Neural progenitor cell (in vitro differentiated cells): ENCODE data around the gene CROCC2. TPM values are rescaled to one million over a fixed set of nuclear protein-coding genes. Genes with fewer than 3 reads are reported as not detected.
A peak's percentile ranks its signal among the peaks of the same experiment; 100 is the strongest.

ENCODE experiments used
- DNase-seq: peaks from one replicate; pipeline ENCODE4 v3.0.0-alpha.2; 2016; ENCODE audit warnings: low spot score
- H2AFZ ChIP-seq: fragments of 200-600 bp; sonication (generic); replicated peaks from 2 replicates; pipeline ENCODE4 v1.6.1; 2016; ENCODE audit warnings: antibody characterized with exemption
- H3F3A ChIP-seq: fragments of 200-600 bp; sonication (generic); 2 replicates; pipeline ENCODE4 v1.6.1; 2016; ENCODE audit warnings: antibody characterized with exemption, low read depth
- H3K27ac ChIP-seq: fragments of 200-600 bp; sonication (generic); 2 replicates; pipeline ENCODE4 v1.5.1; 2016; ENCODE audit warnings: mild to moderate bottlenecking
- H3K27me3 ChIP-seq: fragments of 200-600 bp; sonication (generic); 2 replicates; pipeline ENCODE4 v1.6.1; 2016; ENCODE audit warnings: mild to moderate bottlenecking, moderate library complexity
- H3K36me3 ChIP-seq: fragments of 200-600 bp; sonication (generic); 2 replicates; pipeline ENCODE4 v1.5.1; 2016
- H3K4me1 ChIP-seq: fragments of 200-600 bp; sonication (generic); 2 replicates; pipeline ENCODE4 v1.6.1; 2016; ENCODE audit warnings: mixed run types
- H3K4me2 ChIP-seq: fragments of 200-600 bp; sonication (generic); 2 replicates; pipeline ENCODE4 v1.6.1; 2016
- H3K4me3 ChIP-seq: fragments of 200-600 bp; sonication (generic); 2 replicates; pipeline ENCODE4 v1.5.1; 2016
- H3K79me2 ChIP-seq: fragments of 200-600 bp; sonication (generic); 2 replicates; pipeline ENCODE4 v1.6.1; 2016; ENCODE audit warnings: low read depth
- H3K9ac ChIP-seq: fragments of 200-600 bp; sonication (generic); 2 replicates; pipeline ENCODE4 v1.6.1; 2016
- H3K9me3 ChIP-seq: fragments of 200-600 bp; sonication (generic); 2 replicates; pipeline ENCODE4 v1.5.1; 2016; ENCODE audit warnings: low read depth
- H4K20me1 ChIP-seq: fragments of 200-600 bp; sonication (generic); 2 replicates; pipeline ENCODE4 v1.6.1; 2016; ENCODE audit warnings: low read depth
- H3K27ac Mint-ChIP-seq: 3 replicates; pipeline ENCODE4 v1.8.0; 2021; ENCODE audit warnings: mixed read lengths
- H3K27me3 Mint-ChIP-seq: 2 replicates; pipeline ENCODE4 v1.8.0; 2022; ENCODE audit warnings: low read depth, mild to moderate bottlenecking, inconsistent platforms, moderate library complexity, mixed read lengths; ENCODE audit not compliant: insufficient read depth
- H3K36me3 Mint-ChIP-seq: 3 replicates; pipeline ENCODE4 v1.8.0; 2021; ENCODE audit warnings: mixed read lengths
- H3K4me1 Mint-ChIP-seq: 3 replicates; pipeline ENCODE4 v1.8.0; 2021; ENCODE audit warnings: mixed read lengths
- H3K4me3 Mint-ChIP-seq: 3 replicates; pipeline ENCODE4 v1.8.0; 2021; ENCODE audit warnings: mild to moderate bottlenecking, moderate library complexity, mixed read lengths
- H3K9me3 Mint-ChIP-seq: 3 replicates; pipeline ENCODE4 v1.8.0; 2020; ENCODE audit warnings: mixed read lengths
- EZH2 ChIP-seq: fragments of 200-600 bp; sonication (generic); IDR thresholded peaks from 2 replicates; pipeline ENCODE4 v1.6.1; 2017; ENCODE audit warnings: antibody characterized with exemption, mild to moderate bottlenecking, moderate library complexity
- EZH2phosphoT487 ChIP-seq: fragments of 200-600 bp; sonication (generic); IDR thresholded peaks from 2 replicates; pipeline ENCODE4 v1.6.1; 2017; ENCODE audit warnings: antibody characterized with exemption
- total RNA-seq: library from RNA; depleted of rRNA; stranded (reverse); fragments of >200 nt; gene quantifications from 2 replicates; pipeline ENCODE4 v1.2.3, GENCODE V29; 2015; ENCODE audit warnings: low replicate concordance
- TF ChIP-seq, protein P1 (sequence below): fragments of 200-600 bp; sonication (generic); IDR thresholded peaks from 2 replicates; pipeline ENCODE4 v1.5.1; 2017; ENCODE audit warnings: antibody characterized with exemption, mild to moderate bottlenecking

The CROCC2 gene
- total RNA-seq, 1 donor from 2014 or later = not detected

DNA sequence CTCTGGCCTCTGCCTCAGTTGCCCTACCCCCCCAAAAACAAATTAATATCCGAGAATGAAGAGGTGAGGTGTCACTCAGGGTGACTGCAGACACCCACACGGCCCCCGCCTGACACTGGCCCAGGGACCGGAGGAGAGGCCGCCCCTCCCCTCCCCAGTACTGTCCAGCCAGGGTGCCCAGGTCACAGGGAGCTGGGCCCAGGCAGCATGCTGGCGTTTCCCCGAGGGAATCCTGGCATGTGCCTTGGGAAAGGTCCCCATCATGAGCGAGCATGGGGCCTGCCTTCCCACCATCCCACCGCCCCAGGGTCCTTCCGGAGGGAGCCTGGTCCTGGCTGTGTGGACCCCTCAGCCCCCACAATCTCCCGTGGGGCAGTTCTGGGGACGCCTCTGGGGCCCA, 13.2 kb upstream of the CROCC2 start:
- no peak overlapping the region for H2AFZ ChIP-seq
- no peaks in the 10 kb centered on the region for H3K27me3 ChIP-seq
- Mint-ChIP-seq H3K4me3 (no peak overlapping the region), H3K27me3 (no peaks in the 10 kb centered on the region), H3K27ac (no peak overlapping the region), H3K36me3 (no peaks in the 10 kb centered on the region), H3K9me3 (no peaks in the 10 kb centered on the region), H3K4me1 (peaks cover 4% of the 10 kb centered on the region)
- no peaks in the 10 kb centered on the region for H3K9me3 ChIP-seq
- no peak overlapping the region for H3K4me3 ChIP-seq
- H3K36me3 ChIP-seq = no peaks in the 10 kb centered on the region
- no peak for DNase-seq
- no peaks in the 10 kb centered on the region for H3K79me2 ChIP-seq
- no peaks in the 10 kb centered on the region for H3F3A ChIP-seq
- no peaks in the 10 kb centered on the region for H4K20me1 ChIP-seq
- no peak overlapping the region for H3K9ac ChIP-seq
- H3K4me2 ChIP-seq = no peak overlapping the region
- H3K27ac ChIP-seq = no peak overlapping the region
- no peaks in the 10 kb centered on the region for H3K4me1 ChIP-seq
- TF ChIP-seq EZH2phosphoT487 (no peak), EZH2 (no peak)
- TF ChIP-seq, protein P1, sequence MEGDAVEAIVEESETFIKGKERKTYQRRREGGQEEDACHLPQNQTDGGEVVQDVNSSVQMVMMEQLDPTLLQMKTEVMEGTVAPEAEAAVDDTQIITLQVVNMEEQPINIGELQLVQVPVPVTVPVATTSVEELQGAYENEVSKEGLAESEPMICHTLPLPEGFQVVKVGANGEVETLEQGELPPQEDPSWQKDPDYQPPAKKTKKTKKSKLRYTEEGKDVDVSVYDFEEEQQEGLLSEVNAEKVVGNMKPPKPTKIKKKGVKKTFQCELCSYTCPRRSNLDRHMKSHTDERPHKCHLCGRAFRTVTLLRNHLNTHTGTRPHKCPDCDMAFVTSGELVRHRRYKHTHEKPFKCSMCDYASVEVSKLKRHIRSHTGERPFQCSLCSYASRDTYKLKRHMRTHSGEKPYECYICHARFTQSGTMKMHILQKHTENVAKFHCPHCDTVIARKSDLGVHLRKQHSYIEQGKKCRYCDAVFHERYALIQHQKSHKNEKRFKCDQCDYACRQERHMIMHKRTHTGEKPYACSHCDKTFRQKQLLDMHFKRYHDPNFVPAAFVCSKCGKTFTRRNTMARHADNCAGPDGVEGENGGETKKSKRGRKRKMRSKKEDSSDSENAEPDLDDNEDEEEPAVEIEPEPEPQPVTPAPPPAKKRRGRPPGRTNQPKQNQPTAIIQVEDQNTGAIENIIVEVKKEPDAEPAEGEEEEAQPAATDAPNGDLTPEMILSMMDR = no peak

DNA sequence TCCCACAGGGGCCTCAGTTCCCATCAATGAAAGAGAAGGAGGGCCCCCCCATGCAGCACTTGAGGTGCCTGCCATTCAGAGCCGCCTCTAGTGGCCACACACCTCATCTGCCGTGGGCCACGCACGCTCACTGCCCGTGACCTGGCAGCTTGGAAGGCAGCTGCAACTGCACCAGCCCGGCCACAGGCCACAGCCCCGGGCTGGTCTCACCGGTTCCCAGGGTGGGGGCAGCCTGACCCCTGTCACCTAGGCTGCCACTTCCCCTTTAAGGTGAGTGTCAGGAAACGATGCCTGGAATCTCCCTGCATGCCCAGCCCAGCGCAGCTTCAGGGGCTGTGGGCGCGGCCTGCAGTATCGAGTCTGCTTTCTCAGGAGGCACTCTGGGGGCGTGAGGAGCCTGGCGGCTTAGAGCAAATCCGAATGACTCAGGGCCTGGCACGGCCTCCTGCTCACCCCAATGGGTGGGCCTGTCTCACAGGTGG, 12.7 kb upstream of the CROCC2 start:
- Mint-ChIP-seq H3K36me3 (no peaks in the 10 kb centered on the region), H3K9me3 (no peaks in the 10 kb centered on the region), H3K4me1 (peaks cover 4% of the 10 kb centered on the region), H3K27ac (peak overlapping the region; percentile 63), H3K4me3 (no peak overlapping the region), H3K27me3 (no peaks in the 10 kb centered on the region)
- Histone ChIP-seq H4K20me1 (no peaks in the 10 kb centered on the region), H3F3A (no peaks in the 10 kb centered on the region), H2AFZ (peak overlapping the region; percentile 44), H3K79me2 (no peaks in the 10 kb centered on the region), H3K4me2 (no peak overlapping the region), H3K27ac (no peak overlapping the region), H3K27me3 (no peaks in the 10 kb centered on the region), H3K4me1 (no peaks in the 10 kb centered on the region), H3K9me3 (no peaks in the 10 kb centered on the region), H3K4me3 (no peak overlapping the region), H3K9ac (no peak overlapping the region), H3K36me3 (no peaks in the 10 kb centered on the region)
- DNase-seq = peak; percentile 85
- TF ChIP-seq EZH2 = no peak
- TF ChIP-seq, protein P1 = peak; percentile 30
- no peak for TF ChIP-seq EZH2phosphoT487

DNA sequence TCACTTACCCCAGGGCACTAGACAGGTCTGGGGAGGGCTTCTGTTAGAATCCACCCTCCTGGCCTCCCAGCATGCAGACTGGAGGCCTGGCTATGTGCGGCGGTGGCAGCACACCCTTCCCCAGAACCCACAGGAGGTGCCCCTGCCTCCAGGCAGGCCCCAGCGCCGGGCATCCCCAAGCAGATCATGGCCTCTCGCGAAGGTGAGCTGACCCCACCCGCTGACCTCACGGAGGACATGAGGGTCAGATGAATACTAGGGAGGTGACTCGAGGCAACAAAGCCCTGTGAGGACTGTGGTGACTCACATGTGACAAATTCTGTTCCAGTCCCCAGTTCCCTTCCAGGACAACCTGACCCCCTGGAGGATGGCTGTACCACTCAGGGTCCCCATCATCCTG, 12.1 kb upstream of the CROCC2 start:
- TF ChIP-seq EZH2phosphoT487 = no peak
- no peak for TF ChIP-seq EZH2
- TF ChIP-seq, protein P1 = no peak
- H3K36me3 Mint-ChIP-seq = no peaks in the 10 kb centered on the region
- H3K27ac ChIP-seq = no peak overlapping the region
- H3K4me3 ChIP-seq = no peak overlapping the region
- no peak for DNase-seq
- H3K9me3 Mint-ChIP-seq = no peaks in the 10 kb centered on the region
- no peak overlapping the region for H2AFZ ChIP-seq
- H3K4me1 Mint-ChIP-seq = peaks cover 4% of the 10 kb centered on the region
- H3K4me3 Mint-ChIP-seq = no peak overlapping the region
- no peaks in the 10 kb centered on the region for H3K4me1 ChIP-seq
- no peaks in the 10 kb centered on the region for H4K20me1 ChIP-seq
- no peaks in the 10 kb centered on the region for H3K9me3 ChIP-seq
- no peaks in the 10 kb centered on the region for H3K36me3 ChIP-seq
- H3K27me3 Mint-ChIP-seq = no peaks in the 10 kb centered on the region
- no peaks in the 10 kb centered on the region for H3F3A ChIP-seq
- no peak overlapping the region for H3K4me2 ChIP-seq
- H3K79me2 ChIP-seq = no peaks in the 10 kb centered on the region
- H3K27ac Mint-ChIP-seq = no peak overlapping the region
- no peaks in the 10 kb centered on the region for H3K27me3 ChIP-seq
- H3K9ac ChIP-seq = no peak overlapping the region
